Breast epithelium (tissue), 4 donors: ENCODE data around the gene TCP11L1. TPM values are rescaled to one million over a fixed set of nuclear protein-coding genes. Genes with fewer than 3 reads are reported as not detected.

Experiments
- DNase-seq, 2 donors: peaks; one replicate each; pipeline ENCODE4 v3.0.0-alpha.2; 2019; ENCODE audit warnings: low spot score in 2 of 2
- H3K27ac ChIP-seq, 2 donors: fragments of 200-600 bp; sonication (generic) in 1 of 2; one replicate each; pipeline ENCODE4 v1.5.1; 2016 to 2019; ENCODE audit warnings: mild to moderate bottlenecking in 1 of 2
- H3K27me3 ChIP-seq, 2 donors: fragments of 200-600 bp; sonication (generic) in 1 of 2; one replicate each; pipeline versions ENCODE4 v1.5.1 to v1.6.0; 2017 to 2019; ENCODE audit warnings: control low read depth in 1 of 2, mild to moderate bottlenecking in 1 of 2
- H3K36me3 ChIP-seq: fragments of 200-600 bp; one replicate; pipeline ENCODE4 v1.5.1; 2019
- H3K4me1 ChIP-seq, 2 donors: fragments of 200-600 bp; sonication (generic); one replicate each; pipeline ENCODE4 v1.5.1; 2016 to 2019; ENCODE audit warnings: control low read depth in 1 of 2
- H3K4me3 ChIP-seq, 3 donors: fragments of 200-600 bp; sonication (generic); 1 replicate in 2 of 3; 2 replicates in 1 of 3; pipeline ENCODE4 v1.5.1; 2016 to 2019; ENCODE audit warnings: mild to moderate bottlenecking in 3 of 3, moderate library complexity in 2 of 3
- H3K9me3 ChIP-seq, 2 donors: fragments of 200-600 bp; sonication (generic) in 1 of 2; one replicate each; pipeline ENCODE4 v1.5.1; 2016 to 2019; ENCODE audit warnings: control low read depth in 1 of 2
- POLR2A ChIP-seq: fragments of 450-650 bp; IDR thresholded peaks from one replicate; pipeline ENCODE4 v1.6.1; 2016; ENCODE audit warnings: antibody characterized with exemption, mild to moderate bottlenecking, moderate library complexity
- POLR2AphosphoS5 ChIP-seq, 3 donors: sonication (generic); formaldehyde crosslinking; IDR thresholded peaks; one replicate each; pipeline ENCODE4 v1.6.1; 2017; ENCODE audit warnings: antibody characterized with exemption in 3 of 3
- intact Hi-C: fragments of 100-400 bp; cut with DNase I; formaldehyde crosslinking; loops from one replicate; pipeline ENCODE4 v1.15.1; 2023; ENCODE audit warnings: low total_unique reads
- total RNA-seq, 3 donors: library from RNA; depleted of rRNA; stranded (reverse); fragments of >200 nt; gene quantifications; one replicate each; pipeline ENCODE4 v1.1.0, GENCODE V29; 2016
- TF ChIP-seq, protein P1 (sequence below), 3 donors: fragments of 450-650 bp; IDR thresholded peaks; one replicate each; pipeline ENCODE4 v1.5.1; 2016 to 2017; ENCODE audit warnings: antibody characterized with exemption in 3 of 3, mild to moderate bottlenecking in 3 of 3, moderate library complexity in 3 of 3

TCP11L1 gene
- total RNA-seq, 3 donors from 2014 or later: 19.8 to 34.7 (median 29.0) TPM

GRCh38 chr11:33001281-33001680 lies 38.1 kb upstream of the TCP11L1 start:
- Histone ChIP-seq H3K36me3 (no peaks in the 10 kb centered on the region), H3K27ac (no peak overlapping the region), H3K4me1 (no peaks in the 10 kb centered on the region), H3K27me3 (no peaks in the 10 kb centered on the region), H3K9me3 (no peaks in the 10 kb centered on the region), H3K4me3 (no peak overlapping the region)
- TF ChIP-seq POLR2AphosphoS5 (IDR thresholded peaks at IDR 0.05) (no peak), POLR2A (no peak)
- TF ChIP-seq, protein P1, sequence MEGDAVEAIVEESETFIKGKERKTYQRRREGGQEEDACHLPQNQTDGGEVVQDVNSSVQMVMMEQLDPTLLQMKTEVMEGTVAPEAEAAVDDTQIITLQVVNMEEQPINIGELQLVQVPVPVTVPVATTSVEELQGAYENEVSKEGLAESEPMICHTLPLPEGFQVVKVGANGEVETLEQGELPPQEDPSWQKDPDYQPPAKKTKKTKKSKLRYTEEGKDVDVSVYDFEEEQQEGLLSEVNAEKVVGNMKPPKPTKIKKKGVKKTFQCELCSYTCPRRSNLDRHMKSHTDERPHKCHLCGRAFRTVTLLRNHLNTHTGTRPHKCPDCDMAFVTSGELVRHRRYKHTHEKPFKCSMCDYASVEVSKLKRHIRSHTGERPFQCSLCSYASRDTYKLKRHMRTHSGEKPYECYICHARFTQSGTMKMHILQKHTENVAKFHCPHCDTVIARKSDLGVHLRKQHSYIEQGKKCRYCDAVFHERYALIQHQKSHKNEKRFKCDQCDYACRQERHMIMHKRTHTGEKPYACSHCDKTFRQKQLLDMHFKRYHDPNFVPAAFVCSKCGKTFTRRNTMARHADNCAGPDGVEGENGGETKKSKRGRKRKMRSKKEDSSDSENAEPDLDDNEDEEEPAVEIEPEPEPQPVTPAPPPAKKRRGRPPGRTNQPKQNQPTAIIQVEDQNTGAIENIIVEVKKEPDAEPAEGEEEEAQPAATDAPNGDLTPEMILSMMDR (IDR thresholded peaks at IDR 0.05): no peak
- DNase-seq: no peak
- intact Hi-C loops: no loop called here

- DNase-seq: no peak
- Histone ChIP-seq H3K27ac (no peak overlapping the region), H3K27me3 (no peaks in the 10 kb centered on the region), H3K4me1 (no peaks in the 10 kb centered on the region), H3K36me3 (no peaks in the 10 kb centered on the region), H3K9me3 (no peaks in the 10 kb centered on the region), H3K4me3 (no peak overlapping the region)
- intact Hi-C loops: no loop called here
- TF ChIP-seq POLR2A (no peak), POLR2AphosphoS5 (IDR thresholded peaks at IDR 0.05) (no peak)
- TF ChIP-seq, protein P1 (IDR thresholded peaks at IDR 0.05): no peak
Measured at GRCh38 chr11:33001751-33002542, 37.4 kb upstream of the TCP11L1 start.

DNA sequence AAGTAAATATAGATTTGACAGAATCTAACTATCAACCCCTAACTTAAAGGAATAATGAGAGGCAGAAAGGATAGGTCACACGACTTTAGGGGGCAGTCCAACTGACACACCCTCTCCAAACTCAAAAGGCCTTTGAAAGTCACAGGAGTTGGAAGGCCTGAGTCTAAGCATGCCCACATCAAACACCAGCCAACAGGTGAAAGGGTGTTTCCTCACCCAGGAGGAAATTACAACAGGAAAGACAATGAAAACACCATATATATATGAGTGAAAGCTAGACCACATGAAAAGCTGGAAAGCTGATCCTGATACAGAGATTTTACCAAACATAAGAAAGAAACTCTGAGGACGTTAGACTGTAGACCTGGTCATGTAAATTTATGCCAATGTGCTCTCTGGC lies 34.2 kb upstream of the TCP11L1 start:
- Histone ChIP-seq H3K4me3 (no peak overlapping the region), H3K27me3 (no peaks in the 10 kb centered on the region), H3K9me3 (no peaks in the 10 kb centered on the region), H3K4me1 (no peaks in the 10 kb centered on the region), H3K36me3 (no peaks in the 10 kb centered on the region), H3K27ac (no peak overlapping the region)
- no peak for DNase-seq
- no peak for TF ChIP-seq POLR2AphosphoS5 (IDR thresholded peaks at IDR 0.05)
- no peak for TF ChIP-seq POLR2A
- TF ChIP-seq, protein P1 (IDR thresholded peaks at IDR 0.05): no peak
- intact Hi-C loops: no loop called here

GRCh38 chr11:33006010-33006409 lies 33.4 kb upstream of the TCP11L1 start:
- intact Hi-C loops: no loop called here
- TF ChIP-seq POLR2AphosphoS5 (IDR thresholded peaks at IDR 0.05): no peak
- TF ChIP-seq, protein P1 (IDR thresholded peaks at IDR 0.05): no peak
- no peak for TF ChIP-seq POLR2A
- DNase-seq: no peak

DNA sequence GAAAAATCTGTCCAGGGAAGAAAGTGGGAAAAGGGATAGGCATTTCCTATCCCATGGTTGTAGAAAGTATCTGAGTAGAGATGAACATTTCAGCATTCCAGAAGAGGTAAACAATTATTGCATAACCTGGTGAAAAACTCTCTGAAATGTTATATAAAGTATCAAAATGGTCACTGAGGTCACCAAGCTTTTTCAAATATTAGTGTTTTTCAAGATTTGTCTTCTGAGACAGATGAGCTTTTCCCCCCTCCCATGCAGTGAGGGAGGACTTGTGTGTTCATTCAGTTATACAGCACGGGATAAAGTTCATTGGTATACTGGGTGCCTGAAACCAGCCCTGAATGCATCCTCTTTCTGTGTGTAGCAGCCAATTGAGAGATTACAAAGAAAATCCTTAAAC lies 25.6 kb upstream of the TCP11L1 start:
- no peaks in the 10 kb centered on the region for H3K9me3 ChIP-seq
- H3K27ac ChIP-seq: no peak overlapping the region
- intact Hi-C loops: no loop called here
- H3K4me3 ChIP-seq: no peak overlapping the region
- H3K4me1 ChIP-seq: no peaks in the 10 kb centered on the region
- peaks cover 0 to 7% of the 10 kb centered on the region in 2 donors for H3K27me3 ChIP-seq
- DNase-seq: no peak
- TF ChIP-seq, protein P1 (IDR thresholded peaks at IDR 0.05): no peak
- TF ChIP-seq POLR2A (no peak), POLR2AphosphoS5 (IDR thresholded peaks at IDR 0.05) (no peak)
- H3K36me3 ChIP-seq: no peaks in the 10 kb centered on the region

More at GRCh38 chr11:33006010-33006409, 33.4 kb upstream of the TCP11L1 start:
- H3K36me3 ChIP-seq: no peaks in the 10 kb centered on the region
- no peaks in the 10 kb centered on the region for H3K4me1 ChIP-seq
- H3K27me3 ChIP-seq: no peaks in the 10 kb centered on the region
- H3K4me3 ChIP-seq: no peak overlapping the region
- H3K27ac ChIP-seq: no peak overlapping the region
- H3K9me3 ChIP-seq: no peaks in the 10 kb centered on the region
